SK-N-DZ (cell line): ENCODE measurements around the gene C11orf58. TPM values are rescaled to one million over a fixed set of nuclear protein-coding genes. Genes with fewer than 3 reads are reported as not detected.

Source experiments
- DNase-seq: peaks from one replicate; pipeline ENCODE4 v3.0.0-alpha.2; 2015; ENCODE audit warnings: low spot score
- polyA plus RNA-seq, 2 experiments: library from polyadenylated mRNA; depleted of rRNA; stranded (reverse); fragments of >200 nt; gene quantifications; 2 replicates each; pipeline ENCODE4 v1.2.3, GENCODE V29; 2014

Gene C11orf58
- 145 and 155 TPM in 2 replicates for polyA plus RNA-seq (2014; cell fraction: cytosol; rRNA removed)
- 113 and 143 TPM in 2 replicates for polyA plus RNA-seq (2014; cell fraction: nucleus; rRNA removed)

GRCh38 chr11:16738193-16738946 lies at the start of gene C11orf58:
Gene C11orf58, plus strand, starts transcription at chr11:16738647. Its CDS starts 132 bp downstream, at chr11:16738779.
- DNase-seq = peak; percentile 97

- no peak for DNase-seq
Observed at GRCh38 chr11:16690086-16690485, 48.4 kb upstream of the C11orf58 start.

- DNase-seq = no peak
Observed at GRCh38 chr11:16703795-16704194, 34.7 kb upstream of the C11orf58 start.

GRCh38 chr11:16713594-16713993 lies 24.9 kb upstream of the C11orf58 start:
- DNase-seq = no peak

- DNase-seq = no peak
Observed at GRCh38 chr11:16722581-16723344, 15.7 kb upstream of the C11orf58 start.

GRCh38 chr11:16727806-16728205 lies 10.6 kb upstream of the C11orf58 start:
- DNase-seq = no peak

- no peak for DNase-seq
Observed at GRCh38 chr11:16737818-16738192, 642 bp upstream of the C11orf58 start.

GRCh38 chr11:16738947-16739815 lies 734 bp downstream of the C11orf58 start:
- DNase-seq = no peak

- DNase-seq = no peak
Observed at GRCh38 chr11:16741473-16741872, 3.0 kb downstream of the C11orf58 start.

- no peak for DNase-seq
Observed at GRCh38 chr11:16743478-16743877, 5.0 kb downstream of the C11orf58 start.

- no peak for DNase-seq
Observed at GRCh38 chr11:16744128-16744725, 5.8 kb downstream of the C11orf58 start.

- no peak for DNase-seq
Observed at GRCh38 chr11:16745950-16746605, 7.6 kb downstream of the C11orf58 start.

GRCh38 chr11:16749092-16749491 lies 10.6 kb downstream of the C11orf58 start:
- no peak for DNase-seq

- DNase-seq = no peak
Observed at GRCh38 chr11:16749666-16750065, 11.2 kb downstream of the C11orf58 start.

- DNase-seq = no peak
Observed at GRCh38 chr11:16750417-16750816, 12.0 kb downstream of the C11orf58 start.

GRCh38 chr11:16758382-16759024 lies 20.1 kb downstream of the C11orf58 start:
- no peak for DNase-seq

GRCh38 chr11:16759857-16760508 lies 21.5 kb downstream of the C11orf58 start:
- no peak for DNase-seq

- DNase-seq = no peak
Observed at GRCh38 chr11:16763746-16764145, 25.3 kb downstream of the C11orf58 start.

- DNase-seq = no peak
Observed at GRCh38 chr11:16764888-16765287, 26.4 kb downstream of the C11orf58 start.

- no peak for DNase-seq
Observed at GRCh38 chr11:16767137-16767536, 28.7 kb downstream of the C11orf58 start.
